Gastroesophageal sphincter (tissue), 3 donors: ENCODE measurements around the gene NODAL.
"Not testable (repeated sequence)": the region's sequence is repeated elsewhere in the genome, so short reads cannot be mapped to it uniquely, and the experiment has no call there.

Source experiments
- POLR2A ChIP-seq, 2 donors: fragments of 450-650 bp; IDR thresholded peaks; one replicate each; pipeline ENCODE4 v1.6.1; 2017; ENCODE audit warnings: antibody characterized with exemption in 2 of 2, mild to moderate bottlenecking in 2 of 2, moderate library complexity in 1 of 2
- POLR2AphosphoS5 ChIP-seq: sonication (generic); formaldehyde crosslinking; IDR thresholded peaks from one replicate; pipeline ENCODE4 v1.6.1; 2017; ENCODE audit warnings: antibody characterized with exemption
- TF ChIP-seq, protein P1 (sequence below), 4 experiments: fragments of 200-600 bp in 2 of 4; fragments of 450-650 bp in 2 of 4; sonication (generic) in 1 of 4; IDR thresholded peaks; one replicate each; pipeline ENCODE4 v1.5.1; 2017 to 2019; ENCODE audit warnings: antibody characterized with exemption in 4 of 4, mild to moderate bottlenecking in 2 of 4, moderate library complexity in 2 of 4

DNA sequence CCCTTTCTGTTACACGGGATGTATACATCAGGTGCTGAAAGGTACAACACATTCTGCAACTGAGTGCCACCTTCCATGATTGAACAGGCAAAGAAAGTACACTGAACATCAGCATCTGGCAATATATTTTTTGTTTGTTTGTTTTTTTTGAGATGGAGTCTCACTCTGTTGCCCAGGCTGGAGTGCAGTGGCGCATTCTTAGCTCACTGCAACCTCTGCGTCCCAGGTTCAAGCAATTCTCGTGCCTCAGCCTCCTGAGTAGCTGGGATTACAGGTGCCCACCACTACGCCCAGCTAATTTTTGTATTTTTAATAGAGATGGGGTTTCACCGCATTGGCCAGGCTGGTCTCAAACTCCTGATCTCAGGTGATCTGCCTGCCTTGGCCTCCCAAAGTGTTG, 42.4 kb upstream of the NODAL start:
- TF ChIP-seq, protein P1, sequence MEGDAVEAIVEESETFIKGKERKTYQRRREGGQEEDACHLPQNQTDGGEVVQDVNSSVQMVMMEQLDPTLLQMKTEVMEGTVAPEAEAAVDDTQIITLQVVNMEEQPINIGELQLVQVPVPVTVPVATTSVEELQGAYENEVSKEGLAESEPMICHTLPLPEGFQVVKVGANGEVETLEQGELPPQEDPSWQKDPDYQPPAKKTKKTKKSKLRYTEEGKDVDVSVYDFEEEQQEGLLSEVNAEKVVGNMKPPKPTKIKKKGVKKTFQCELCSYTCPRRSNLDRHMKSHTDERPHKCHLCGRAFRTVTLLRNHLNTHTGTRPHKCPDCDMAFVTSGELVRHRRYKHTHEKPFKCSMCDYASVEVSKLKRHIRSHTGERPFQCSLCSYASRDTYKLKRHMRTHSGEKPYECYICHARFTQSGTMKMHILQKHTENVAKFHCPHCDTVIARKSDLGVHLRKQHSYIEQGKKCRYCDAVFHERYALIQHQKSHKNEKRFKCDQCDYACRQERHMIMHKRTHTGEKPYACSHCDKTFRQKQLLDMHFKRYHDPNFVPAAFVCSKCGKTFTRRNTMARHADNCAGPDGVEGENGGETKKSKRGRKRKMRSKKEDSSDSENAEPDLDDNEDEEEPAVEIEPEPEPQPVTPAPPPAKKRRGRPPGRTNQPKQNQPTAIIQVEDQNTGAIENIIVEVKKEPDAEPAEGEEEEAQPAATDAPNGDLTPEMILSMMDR (IDR thresholded peaks at IDR 0.05), result not testable (repeated sequence)
- not testable (repeated sequence) for TF ChIP-seq POLR2A (IDR thresholded peaks at IDR 0.05); POLR2AphosphoS5
